Measurements from ENCODE around the gene SH3RF1.

DNA sequence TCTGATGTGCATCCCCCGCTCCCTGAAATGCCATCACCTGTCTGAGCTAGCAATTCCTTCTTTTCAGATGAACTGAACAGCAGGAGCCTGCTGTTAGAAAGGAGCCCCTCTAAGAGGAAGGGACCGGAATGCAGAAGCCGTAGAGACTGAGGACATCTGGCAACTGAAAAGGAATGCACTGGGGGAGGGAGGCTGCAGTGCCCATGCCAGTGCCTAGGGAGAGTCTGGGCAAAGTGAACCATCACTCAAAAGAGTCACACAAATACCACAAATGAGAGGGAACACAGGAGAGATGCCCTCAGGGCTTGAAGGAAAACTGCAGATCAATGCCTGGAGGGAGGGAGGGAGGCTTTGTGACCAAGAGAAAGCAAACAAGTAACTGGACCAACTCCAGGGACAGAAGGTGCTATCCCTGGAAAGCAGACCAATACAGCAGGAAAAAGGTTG, 166.8 kb downstream of the SH3RF1 start:
- TF ChIP-seq, protein P1, sequence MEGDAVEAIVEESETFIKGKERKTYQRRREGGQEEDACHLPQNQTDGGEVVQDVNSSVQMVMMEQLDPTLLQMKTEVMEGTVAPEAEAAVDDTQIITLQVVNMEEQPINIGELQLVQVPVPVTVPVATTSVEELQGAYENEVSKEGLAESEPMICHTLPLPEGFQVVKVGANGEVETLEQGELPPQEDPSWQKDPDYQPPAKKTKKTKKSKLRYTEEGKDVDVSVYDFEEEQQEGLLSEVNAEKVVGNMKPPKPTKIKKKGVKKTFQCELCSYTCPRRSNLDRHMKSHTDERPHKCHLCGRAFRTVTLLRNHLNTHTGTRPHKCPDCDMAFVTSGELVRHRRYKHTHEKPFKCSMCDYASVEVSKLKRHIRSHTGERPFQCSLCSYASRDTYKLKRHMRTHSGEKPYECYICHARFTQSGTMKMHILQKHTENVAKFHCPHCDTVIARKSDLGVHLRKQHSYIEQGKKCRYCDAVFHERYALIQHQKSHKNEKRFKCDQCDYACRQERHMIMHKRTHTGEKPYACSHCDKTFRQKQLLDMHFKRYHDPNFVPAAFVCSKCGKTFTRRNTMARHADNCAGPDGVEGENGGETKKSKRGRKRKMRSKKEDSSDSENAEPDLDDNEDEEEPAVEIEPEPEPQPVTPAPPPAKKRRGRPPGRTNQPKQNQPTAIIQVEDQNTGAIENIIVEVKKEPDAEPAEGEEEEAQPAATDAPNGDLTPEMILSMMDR (IDR thresholded peaks at IDR 0.05) = no peak
- no peak for TF ChIP-seq POLR2AphosphoS5 (IDR thresholded peaks at IDR 0.05; ENCODE audit: low read depth, low read length)
